HG02840 (cell line): ENCODE results near the gene C5.
A peak's percentile ranks its signal among the peaks of the same experiment; 100 is the strongest.

Source experiments
- ATAC-seq: cut with Tn5 transposase; IDR thresholded peaks from one replicate; pipeline ENCODE4 v1.9.1; 2021; ENCODE audit warnings: mild to moderate bottlenecking, moderate library complexity, moderate number of reproducible peaks; ENCODE audit not compliant: unreplicated experiment, low FRiP score

Gene C5

DNA sequence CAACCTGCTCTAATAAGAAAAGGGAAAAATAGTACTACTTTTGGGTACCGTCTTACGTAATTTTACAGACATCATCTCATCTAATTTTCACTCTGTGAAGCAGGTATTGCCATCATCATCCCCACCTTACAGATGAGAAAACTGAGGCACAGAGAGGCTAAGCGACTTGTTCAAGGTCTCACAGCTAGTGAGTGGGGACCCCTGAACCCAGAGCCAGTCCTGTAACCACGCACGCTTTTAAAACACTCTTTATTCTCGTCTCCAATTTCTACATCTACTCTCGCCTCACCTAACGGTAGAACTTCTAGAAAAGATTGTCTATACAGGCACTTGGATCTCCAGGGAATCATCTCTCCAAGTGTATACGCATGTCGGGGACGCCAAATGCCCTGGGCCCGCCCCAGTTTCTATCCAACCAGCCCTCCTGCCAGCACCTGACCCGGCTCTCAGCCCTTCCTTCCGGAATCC is 122.0 kb downstream of the C5 start:
- ATAC-seq: no peak

DNA sequence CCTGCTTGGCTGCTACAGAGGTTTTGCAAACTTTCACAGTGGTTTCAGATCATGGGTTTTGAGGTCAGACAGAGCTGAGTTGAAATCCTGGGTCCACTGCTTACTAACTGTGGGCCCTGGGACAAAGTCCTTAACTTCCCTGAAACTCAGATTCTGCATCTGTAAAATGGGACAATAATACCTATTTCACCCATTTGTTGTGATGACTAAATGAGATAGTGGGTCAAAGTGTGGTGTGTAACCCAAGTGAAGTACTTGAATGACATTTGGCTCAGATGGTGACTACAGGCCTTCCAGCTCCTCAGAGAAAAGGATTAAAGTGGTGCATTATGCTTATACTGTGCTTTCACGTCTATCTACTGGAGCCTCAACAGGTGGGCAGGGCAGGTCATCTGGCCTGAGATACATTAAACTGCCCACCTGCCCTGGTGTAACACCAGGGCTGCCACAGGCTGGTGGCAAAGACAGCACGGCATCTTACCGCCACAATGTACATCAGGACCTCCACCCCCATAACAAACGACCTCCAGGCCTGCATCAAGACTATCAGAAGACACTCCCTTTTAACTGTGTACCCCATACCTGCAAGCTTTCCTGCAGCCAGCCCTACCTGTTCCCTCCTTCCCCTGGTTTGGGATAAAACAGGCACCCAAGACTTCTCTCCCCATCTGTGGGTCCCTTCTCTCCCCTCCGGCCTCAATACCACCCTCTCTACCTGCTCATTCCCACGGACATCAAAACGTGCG is 122.6 kb downstream of the C5 start:
- no peak for ATAC-seq

DNA sequence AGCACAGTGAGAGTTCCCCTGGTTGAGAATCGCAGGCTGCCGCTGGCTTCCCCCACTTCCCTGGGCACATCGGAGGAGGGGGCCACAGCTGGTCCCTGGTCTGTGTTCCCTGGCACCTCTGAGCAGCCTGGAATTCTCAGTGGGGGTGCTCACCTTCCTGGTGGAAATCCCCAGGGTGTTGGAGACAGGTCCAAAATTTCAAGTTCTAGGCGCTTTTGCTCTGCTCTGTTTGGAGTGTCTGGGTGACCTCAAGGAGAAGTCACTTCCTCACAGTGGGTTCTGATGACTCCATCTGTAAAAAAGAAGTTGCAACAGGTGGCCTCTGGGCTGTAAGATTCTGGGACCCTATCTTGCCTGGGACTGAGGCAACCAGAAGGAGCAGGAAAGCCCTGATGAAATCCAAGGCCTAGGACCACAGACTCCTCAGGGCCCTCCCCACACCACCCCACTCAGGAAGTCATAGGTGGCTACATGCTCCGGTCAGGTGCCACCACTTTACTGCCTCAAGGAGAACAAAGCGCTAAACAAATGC is 123.6 kb downstream of the C5 start, which contains the start of gene TRAF1:
TSS of gene TRAF1 (minus strand) at position 400 of the 532 bp plus-strand sequence. CDS start 721 bp downstream, outside the sequence.
- peak; percentile 34 for ATAC-seq

DNA sequence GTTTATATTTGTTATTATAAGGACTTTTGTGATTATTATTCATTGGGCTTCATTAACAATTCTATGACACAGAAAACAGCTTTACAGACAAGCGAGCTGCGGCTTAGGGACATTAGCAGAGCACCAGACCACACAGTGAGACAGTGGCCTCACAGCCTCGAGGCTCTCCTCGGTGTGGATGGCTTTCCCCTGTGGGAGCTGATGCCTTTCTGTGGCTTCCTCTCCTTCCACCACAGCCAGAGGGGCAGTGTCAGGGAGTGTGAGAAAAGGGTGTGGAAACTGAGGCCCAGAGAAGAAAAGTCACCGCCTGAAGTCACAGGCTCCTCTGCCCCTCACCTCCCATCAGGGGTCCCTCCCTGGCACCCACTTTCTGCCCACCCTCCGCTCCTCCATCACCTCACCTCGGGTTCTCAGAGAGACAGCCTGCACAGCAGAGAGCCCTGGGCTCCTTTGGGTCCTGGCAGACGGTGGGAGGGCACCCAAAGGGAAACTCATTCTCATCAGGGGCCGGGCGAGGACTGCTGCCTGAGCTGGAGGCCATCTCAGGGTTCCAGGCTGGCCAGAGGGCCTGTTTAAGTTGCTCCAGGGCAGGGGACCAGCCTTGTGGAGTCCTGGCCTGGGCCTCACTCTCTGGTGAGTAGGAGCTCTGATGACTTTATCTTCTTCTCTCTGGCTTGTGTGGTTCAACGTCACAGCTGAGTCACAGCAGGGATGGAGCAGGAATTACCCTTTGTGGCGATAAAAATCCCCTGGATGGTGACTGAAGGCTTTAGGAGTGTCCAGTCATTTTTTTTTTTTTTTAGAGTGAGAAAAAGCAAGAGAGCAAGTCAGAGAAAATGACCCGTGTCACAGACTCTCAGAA is 124.3 kb downstream of the C5 start:
- peak; percentile 35 for ATAC-seq

- ATAC-seq: no peak
These were observed 125.2 kb downstream of the C5 start for GRCh38 chr9:120924698-120925534.

DNA sequence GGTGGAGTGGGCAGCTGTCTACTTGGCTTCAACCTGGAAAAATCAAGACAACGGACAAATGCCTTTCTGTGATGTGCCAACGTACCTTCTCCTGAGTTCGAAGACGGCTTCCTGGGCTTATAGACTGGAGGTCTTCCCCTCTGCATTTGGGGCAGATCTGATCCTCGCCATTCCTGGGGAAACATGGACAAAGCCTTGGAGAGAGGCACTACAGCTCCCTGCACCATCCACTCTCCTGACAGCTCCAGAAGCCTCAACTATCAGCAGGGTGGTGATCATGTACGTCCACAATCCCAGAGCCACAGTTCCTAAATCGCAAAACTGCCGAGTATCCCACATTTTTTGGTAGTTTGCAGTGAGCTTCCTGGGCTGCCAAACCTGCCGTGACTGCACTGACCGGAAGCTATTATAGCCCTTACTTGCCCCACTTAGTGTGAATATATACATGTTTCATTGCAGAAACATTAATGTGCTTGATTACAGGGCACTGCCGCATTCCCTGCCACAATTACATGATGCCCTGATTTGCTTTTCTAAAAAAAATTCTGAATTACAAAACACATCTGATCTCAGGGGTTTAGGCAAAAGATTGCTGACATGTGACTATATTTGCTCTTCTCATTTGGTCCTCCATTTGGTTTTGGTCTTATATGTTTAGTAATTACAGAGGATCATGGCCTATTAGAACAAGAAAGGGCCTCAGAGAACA is 126.3 kb downstream of the C5 start:
- ATAC-seq: no peak

DNA sequence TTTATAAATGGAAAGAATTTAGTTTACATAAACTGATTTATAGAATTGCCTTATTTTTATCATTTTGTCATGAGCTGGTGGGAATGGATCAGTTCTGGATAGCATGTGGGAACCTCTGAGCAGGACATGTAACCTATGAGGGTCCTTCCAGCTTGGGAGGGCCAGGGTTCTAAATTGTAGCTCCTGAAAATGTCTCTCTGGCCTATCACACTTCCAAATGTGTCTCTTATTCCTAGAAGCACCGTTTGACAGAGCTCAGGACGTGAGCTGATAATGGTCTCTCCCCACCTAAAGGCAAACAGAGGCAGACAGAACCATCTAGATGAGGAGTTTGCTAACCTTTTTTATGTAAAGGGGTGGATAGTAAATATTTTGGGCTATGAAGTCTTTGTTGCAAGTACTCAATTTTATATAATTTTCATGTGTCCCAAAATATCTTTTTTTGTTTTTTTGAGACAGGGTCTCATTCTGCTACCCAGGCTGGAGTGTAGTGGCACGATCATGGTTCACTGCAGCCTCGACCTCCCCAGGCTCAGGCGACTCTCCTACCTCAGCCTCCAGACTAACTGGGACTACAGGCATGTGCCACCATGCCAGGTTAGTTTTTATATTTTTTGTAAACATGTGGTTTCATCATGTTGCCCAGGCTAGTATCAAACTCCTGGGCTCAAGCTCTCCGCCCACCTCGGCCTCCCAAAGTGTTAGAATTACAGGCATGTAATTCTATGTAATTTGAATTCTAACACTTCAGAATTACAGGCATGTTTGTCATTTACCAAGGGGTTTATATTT is 127.5 kb downstream of the C5 start:
- no peak for ATAC-seq

- no peak for ATAC-seq
These were observed 128.4 kb downstream of the C5 start for GRCh38 chr9:120921661-120922181.

- no peak for ATAC-seq
These were observed 129.3 kb downstream of the C5 start for GRCh38 chr9:120920806-120921178.

DNA sequence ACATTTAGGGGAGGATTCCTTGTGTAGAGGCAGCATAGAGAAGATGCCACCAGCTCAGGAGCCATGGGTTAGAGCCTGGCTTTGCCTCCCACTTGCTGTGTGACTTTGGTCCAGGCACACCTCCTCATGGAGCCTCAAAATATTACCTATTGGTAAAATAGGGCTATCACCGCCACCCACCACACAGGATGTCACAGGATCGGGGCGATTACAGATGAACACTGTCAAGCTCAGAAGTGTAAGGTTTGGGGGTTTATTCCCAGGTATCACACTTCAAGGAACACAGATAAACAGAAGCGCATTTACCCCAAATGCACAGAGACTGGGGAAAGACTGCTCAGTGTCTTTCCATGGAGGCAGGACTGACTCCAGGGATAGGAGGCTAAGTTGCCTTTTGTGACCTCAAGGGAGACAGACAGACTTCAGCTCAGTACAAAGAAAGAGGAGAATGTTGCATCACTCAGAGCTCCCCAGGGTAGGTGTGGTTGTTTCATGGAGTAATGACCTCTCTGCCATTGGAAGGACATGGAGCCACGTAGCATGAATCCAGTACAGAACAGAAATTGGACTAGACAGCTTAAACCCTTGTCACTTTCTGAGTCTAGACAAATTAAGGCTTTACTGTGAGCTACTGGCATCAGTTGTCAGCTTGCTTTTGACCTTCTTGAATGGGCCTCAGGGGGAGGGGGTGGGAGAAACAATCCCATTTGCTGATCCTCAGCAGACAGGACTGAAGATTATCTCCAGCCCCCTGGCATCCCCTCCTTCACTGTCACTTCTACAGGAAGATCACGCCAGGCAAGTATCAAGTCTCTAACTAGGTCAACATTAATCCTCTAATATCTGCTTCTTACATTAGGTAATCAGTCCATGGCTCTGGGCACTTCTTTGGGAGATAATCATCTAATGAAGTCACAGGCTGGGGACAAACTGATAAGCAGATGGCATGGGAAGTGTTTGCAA is 130.0 kb downstream of the C5 start:
- no peak for ATAC-seq

DNA sequence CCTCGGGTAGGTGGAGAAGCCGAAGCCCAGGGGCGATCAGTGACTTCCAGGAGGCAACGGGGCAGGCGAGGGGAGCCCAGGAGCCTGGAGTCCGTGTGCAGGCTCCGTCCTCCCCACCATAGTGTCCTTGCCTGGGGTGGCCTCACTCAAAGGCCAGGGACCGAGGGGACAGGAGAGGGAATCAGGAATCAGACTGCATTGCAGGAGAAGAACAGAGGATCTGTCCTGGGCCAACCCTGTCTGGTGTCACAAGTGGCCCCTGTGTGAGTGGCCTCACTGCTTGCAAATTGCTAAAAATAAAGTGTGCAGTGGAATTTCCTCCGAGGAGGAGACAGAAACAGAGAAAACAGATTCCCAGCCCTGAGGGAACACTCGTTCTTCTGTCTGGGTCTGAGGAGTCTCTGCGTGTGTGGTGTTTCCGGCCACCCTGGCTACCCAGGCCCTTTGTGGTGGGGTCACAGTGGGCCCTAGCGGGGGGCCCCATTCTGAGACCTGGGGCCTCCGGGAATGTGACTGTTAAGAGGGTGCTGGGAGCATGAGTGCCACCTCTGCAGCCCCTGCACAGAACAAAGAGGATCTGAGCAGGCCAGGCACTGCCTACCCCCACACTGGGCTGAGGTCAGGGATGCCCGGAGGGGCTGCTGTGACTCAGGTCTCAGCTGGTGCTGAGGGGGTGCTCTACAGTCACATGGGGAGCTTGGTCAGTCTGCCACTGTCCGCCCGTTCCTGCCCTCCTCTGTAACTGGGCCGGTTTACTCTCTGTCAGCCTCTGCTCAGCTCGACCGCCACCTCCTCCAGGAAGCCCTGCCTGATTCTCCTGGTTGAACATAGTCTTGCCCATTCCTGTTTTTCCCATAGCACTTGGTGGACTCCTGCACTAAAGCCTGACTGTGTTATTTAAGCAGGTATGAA is 130.9 kb downstream of the C5 start:
- no peak for ATAC-seq

DNA sequence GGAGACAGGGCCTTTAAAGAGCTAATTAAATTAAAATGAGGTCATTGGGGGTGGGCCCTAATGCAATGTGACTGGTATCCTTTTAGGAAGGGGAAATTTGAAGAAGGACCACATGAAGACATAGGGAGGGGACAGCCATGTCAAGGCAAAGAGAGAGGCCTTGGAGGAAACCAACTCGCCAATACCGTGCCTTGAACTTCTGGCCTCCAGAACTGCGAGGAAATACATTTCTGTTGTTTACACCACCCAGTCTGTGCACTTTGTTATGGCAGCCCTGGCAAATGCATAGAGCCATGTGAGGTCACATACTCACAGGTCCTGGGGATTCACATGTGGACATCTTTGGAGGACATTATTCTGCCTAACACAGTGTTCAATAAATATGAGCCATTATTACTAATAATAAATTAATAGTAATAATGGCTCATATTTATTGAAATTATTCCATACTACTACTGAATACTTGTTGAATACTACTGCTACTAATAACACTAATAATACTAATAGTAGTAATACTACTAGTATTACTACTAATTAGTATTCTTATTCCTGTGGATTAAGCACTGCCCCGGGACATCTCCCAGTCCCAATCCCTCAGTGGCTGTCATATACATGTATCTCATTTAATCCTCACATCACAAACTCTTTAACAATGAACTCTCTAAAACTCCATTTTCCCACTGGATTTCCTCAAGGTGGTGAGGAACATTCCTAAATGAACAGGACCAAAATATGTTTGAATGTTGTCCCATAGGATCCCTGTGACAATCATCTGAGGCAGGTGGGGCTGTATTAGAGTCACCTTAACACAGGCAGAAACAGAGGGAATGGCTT is 131.9 kb downstream of the C5 start:
- no peak for ATAC-seq

GRCh38 chr9:120916991-120917880 is 132.8 kb downstream of the C5 start:
- no peak for ATAC-seq

DNA sequence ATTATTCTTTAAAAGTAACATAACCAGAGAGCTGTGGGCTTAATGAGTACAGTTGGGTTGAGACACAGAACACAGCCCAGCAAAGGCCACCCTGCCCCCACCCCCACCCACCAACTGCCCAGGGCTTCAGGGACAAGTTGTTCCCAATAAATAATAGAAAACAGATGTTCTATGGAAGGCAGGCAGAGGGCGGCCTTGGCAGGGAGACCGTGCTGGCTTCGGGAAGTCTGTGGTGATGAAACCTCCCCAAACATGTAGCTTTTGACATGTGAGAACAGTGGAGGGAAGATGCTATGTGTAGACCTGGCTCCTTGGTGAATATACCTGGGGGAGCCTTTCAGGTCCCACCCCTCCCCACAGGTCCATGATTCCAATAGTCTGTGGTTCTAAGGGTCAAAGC is 133.5 kb downstream of the C5 start:
- ATAC-seq: no peak
